HG03066 (cell line): ENCODE results near the gene VTI1A.

Experiments used
- ATAC-seq: cut with Tn5 transposase; IDR thresholded peaks from one replicate; pipeline ENCODE4 v1.9.1; 2021; ENCODE audit warnings: low read depth; ENCODE audit not compliant: unreplicated experiment

The VTI1A gene

GRCh38 chr10:112502536-112502935 is 55.5 kb downstream of the VTI1A start:
- ATAC-seq, result no peak

- no peak for ATAC-seq
Measured at GRCh38 chr10:112503643-112504042, 56.6 kb downstream of the VTI1A start.

- no peak for ATAC-seq
Measured at GRCh38 chr10:112507046-112507445, 60.0 kb downstream of the VTI1A start.

GRCh38 chr10:112507988-112508387 is 61.0 kb downstream of the VTI1A start:
- no peak for ATAC-seq

GRCh38 chr10:112509558-112510291 is 62.7 kb downstream of the VTI1A start:
- no peak for ATAC-seq

- no peak for ATAC-seq
Measured at GRCh38 chr10:112510384-112510783, 63.4 kb downstream of the VTI1A start.

- no peak for ATAC-seq
Measured at GRCh38 chr10:112512294-112512693, 65.3 kb downstream of the VTI1A start.

GRCh38 chr10:112515126-112515525 is 68.1 kb downstream of the VTI1A start:
- no peak for ATAC-seq

GRCh38 chr10:112515852-112516251 is 68.8 kb downstream of the VTI1A start:
- ATAC-seq, result no peak

- ATAC-seq, result no peak
Measured at GRCh38 chr10:112517451-112517862, 70.4 kb downstream of the VTI1A start.

GRCh38 chr10:112519133-112519761 is 72.2 kb downstream of the VTI1A start:
- ATAC-seq, result no peak

- no peak for ATAC-seq
Measured at GRCh38 chr10:112520914-112521313, 73.9 kb downstream of the VTI1A start.

GRCh38 chr10:112524641-112525040 is 77.6 kb downstream of the VTI1A start:
- no peak for ATAC-seq

- ATAC-seq, result no peak
Measured at GRCh38 chr10:112525200-112525599, 78.2 kb downstream of the VTI1A start.

- peak; percentile 71 for ATAC-seq
Measured at GRCh38 chr10:112526139-112526538, 79.1 kb downstream of the VTI1A start.

GRCh38 chr10:112526906-112527305 is 79.9 kb downstream of the VTI1A start:
- ATAC-seq, result no peak

- ATAC-seq, result no peak
Measured at GRCh38 chr10:112528235-112528634, 81.2 kb downstream of the VTI1A start.

- ATAC-seq, result no peak
Measured at GRCh38 chr10:112531421-112531820, 84.4 kb downstream of the VTI1A start.

- ATAC-seq, result peak; percentile 97
Measured at GRCh38 chr10:112532189-112532588, 85.2 kb downstream of the VTI1A start.

- ATAC-seq, result no peak
Measured at GRCh38 chr10:112532956-112533355, 85.9 kb downstream of the VTI1A start.

GRCh38 chr10:112533916-112534315 is 86.9 kb downstream of the VTI1A start:
- ATAC-seq, result no peak

- peak; percentile 47 for ATAC-seq
Measured at GRCh38 chr10:112535531-112535951, 88.5 kb downstream of the VTI1A start.
